GM10847 (cell line): ENCODE results near the gene AKAP8L.

Experiments
- POLR2A ChIP-seq: IDR thresholded peaks from 2 replicates; pipeline ENCODE4 v1.6.1; 2011; ENCODE audit not compliant: insufficient read length; ENCODE audit errors: extremely low read depth

Gene AKAP8L

GRCh38 chr19:15429825-15430467, 11.2 kb upstream of the AKAP8L start:
- TF ChIP-seq POLR2A: no peak

- no peak for TF ChIP-seq POLR2A
Measured at GRCh38 chr19:15428956-15429824, 10.4 kb upstream of the AKAP8L start.

GRCh38 chr19:15427991-15428471, 9.2 kb upstream of the AKAP8L start:
- no peak for TF ChIP-seq POLR2A

- no peak for TF ChIP-seq POLR2A
Measured at GRCh38 chr19:15427350-15427700, 8.5 kb upstream of the AKAP8L start.

GRCh38 chr19:15426485-15427349, 7.9 kb upstream of the AKAP8L start:
- TF ChIP-seq POLR2A: no peak

- TF ChIP-seq POLR2A: no peak
Measured at GRCh38 chr19:15425321-15425950, 6.6 kb upstream of the AKAP8L start.

GRCh38 chr19:15424692-15425272, 6.0 kb upstream of the AKAP8L start:
- no peak for TF ChIP-seq POLR2A

- no peak for TF ChIP-seq POLR2A
Measured at GRCh38 chr19:15424121-15424520, 5.3 kb upstream of the AKAP8L start.

- TF ChIP-seq POLR2A: no peak
Measured at GRCh38 chr19:15423130-15423529, 4.3 kb upstream of the AKAP8L start.

GRCh38 chr19:15422296-15423075, 3.7 kb upstream of the AKAP8L start:
- TF ChIP-seq POLR2A: no peak

GRCh38 chr19:15421721-15422260, 3.0 kb upstream of the AKAP8L start:
- TF ChIP-seq POLR2A: no peak

GRCh38 chr19:15421136-15421695, 2.4 kb upstream of the AKAP8L start:
- no peak for TF ChIP-seq POLR2A

- no peak for TF ChIP-seq POLR2A
Measured at GRCh38 chr19:15419413-15420025, 731 bp upstream of the AKAP8L start.
